Measurements from ENCODE around the gene URB1. TPM values are rescaled to one million over a fixed set of nuclear protein-coding genes. Genes with fewer than 3 reads are reported as not detected.

Gene URB1
- polyA plus RNA-seq, 1 of the 3 experiments (the other 2 are of a cell fraction) = 9.9 TPM

DNA sequence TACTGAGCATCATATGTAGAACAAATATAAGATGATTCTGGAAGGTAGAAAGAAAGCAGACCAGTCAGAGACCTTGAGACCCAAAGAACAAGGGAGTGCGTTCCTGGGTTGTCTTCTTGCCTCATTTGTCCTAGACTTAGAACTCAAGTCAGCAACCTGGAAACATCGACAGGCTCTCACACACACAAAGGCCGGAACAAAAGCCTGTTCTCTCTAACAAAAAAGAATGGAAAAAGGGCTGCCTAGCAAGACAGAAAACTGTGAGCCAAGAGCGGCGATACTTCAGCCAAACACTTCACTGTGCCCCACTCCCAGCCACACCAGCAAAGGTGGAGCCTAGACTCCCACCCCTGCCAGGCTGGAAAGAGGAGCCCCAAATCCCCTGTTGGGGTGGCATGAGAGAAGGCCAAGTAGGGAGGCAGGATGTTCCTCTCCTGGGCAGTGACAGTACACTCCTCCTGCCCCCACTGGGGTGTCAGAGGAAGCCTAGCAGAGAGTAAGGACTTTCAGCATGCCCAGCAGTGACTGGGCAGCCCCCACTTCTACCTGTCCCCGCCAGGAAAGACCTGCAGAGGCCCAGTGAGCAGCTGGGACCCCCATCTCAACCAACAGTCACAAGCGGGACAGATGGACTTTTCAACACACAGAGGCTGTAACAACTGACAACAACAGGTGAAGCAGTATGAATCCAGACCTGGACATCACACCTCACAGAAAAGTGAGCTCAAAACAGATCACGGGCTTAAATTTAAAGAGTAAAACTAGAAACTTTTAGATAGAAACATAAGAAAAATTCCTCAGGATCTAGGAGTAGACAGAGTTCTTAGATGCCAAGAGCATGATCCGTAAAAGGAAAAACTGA, 61.1 kb downstream of the URB1 start:
- H3K9ac ChIP-seq = no peak overlapping the region
- peaks cover 88 to 96% of the 10 kb centered on the region in 2 experiments for H3K36me3 ChIP-seq (replicated peaks in 1 of 2; ENCODE audit: control insufficient read depth in 1 of 2, insufficient read depth in 2 of 2, low read length in 1 of 2)
- no peak overlapping the region for H3K4me2 ChIP-seq

DNA sequence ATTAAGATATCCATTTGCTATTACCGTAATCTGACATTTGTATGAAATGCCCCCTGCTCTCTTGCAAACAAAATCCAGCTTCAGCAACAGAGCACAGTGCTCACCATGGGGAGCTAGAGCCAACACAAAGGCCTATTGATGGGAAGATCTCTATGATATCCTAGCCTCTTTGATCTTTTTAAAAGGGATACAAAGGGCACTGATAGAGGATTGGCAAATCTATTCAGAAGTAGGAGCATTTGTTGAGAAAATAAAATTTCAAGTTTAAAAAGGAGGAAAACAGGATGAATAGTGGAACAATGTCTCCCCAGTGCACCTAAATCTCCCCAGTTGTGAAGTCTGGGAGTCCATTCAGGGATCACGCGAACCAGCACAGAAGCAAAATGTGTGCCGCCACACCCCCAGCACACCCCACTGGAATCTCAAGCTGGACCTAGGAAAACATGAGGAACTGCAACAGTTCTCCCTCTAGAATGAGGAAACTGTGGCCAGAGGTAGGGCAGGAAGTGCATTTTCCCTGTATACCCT, 62.0 kb downstream of the URB1 start:
- Histone ChIP-seq H4K20me1 (ENCODE audit: insufficient read depth) (no peaks in the 10 kb centered on the region), H3K9me2 (no peaks in the 10 kb centered on the region), H3K4me2 (no peak overlapping the region), H3K36me3 (replicated peaks in 1 of 2; ENCODE audit: control insufficient read depth in 1 of 2, insufficient read depth in 2 of 2, low read length in 1 of 2) (peaks cover 95 to 96% of the 10 kb centered on the region in 2 experiments), H3K9me3 (0 out of 2 replicates have a peak, but pooled peaks cover 8% of the 10 kb centered on the region), H3K4me1 (ENCODE audit: control insufficient read depth in 1 of 2, insufficient read depth in 2 of 2, low read depth in 1 of 2, low read length in 1 of 2) (peaks cover 0 to 7% of the 10 kb centered on the region in 2 experiments; a peak in 1 of 4 replicates), H3K9ac (no peak overlapping the region), H3K27me3 (ENCODE audit: insufficient read depth) (no peaks in the 10 kb centered on the region), H3K79me2 (ENCODE audit: insufficient read depth) (peaks cover 14% of the 10 kb centered on the region; the same call in 1 of the 2 replicates), H3F3A (replicated peaks; ENCODE audit: insufficient read depth) (peaks cover 46% of the 10 kb centered on the region), H3K4me3 (ENCODE audit: low read depth in 2 of 2, low read length in 1 of 2) (no peak overlapping the region), H3K27ac (ENCODE audit: low read depth in 2 of 2, low read length in 1 of 2) (no peak overlapping the region), H2AFZ (ENCODE audit: low read depth) (no peak overlapping the region)
- TF ChIP-seq CHD2 (IDR thresholded peaks at IDR 0.05; ENCODE audit: low read length, partially characterized antibody) = no peak
- TF ChIP-seq, protein P1, sequence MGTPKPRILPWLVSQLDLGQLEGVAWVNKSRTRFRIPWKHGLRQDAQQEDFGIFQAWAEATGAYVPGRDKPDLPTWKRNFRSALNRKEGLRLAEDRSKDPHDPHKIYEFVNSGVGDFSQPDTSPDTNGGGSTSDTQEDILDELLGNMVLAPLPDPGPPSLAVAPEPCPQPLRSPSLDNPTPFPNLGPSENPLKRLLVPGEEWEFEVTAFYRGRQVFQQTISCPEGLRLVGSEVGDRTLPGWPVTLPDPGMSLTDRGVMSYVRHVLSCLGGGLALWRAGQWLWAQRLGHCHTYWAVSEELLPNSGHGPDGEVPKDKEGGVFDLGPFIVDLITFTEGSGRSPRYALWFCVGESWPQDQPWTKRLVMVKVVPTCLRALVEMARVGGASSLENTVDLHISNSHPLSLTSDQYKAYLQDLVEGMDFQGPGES (IDR thresholded peaks at IDR 0.05; ENCODE audit: low read depth, low read length) = no peak
- CTCF ChIA-PET = interaction anchor here (1.3 kb wide), 1 partner anchor 38 kb away, joined by 5 read pairs; no protein-coding TSS in a partner anchor
- POLR2A ChIA-PET = no interaction called here
- 87% methylated on average over 4 of the region's 4 CpGs for WGBS (ENCODE audit: low lambda C conversion rate)
- no peak for DNase-seq

More for the DNA sequence above, 61.1 kb downstream of the URB1 start:
- Histone ChIP-seq H3K79me2 (ENCODE audit: insufficient read depth) (peaks cover 6% of the 10 kb centered on the region; the same call in 1 of the 2 replicates), H3K27me3 (ENCODE audit: insufficient read depth) (no peaks in the 10 kb centered on the region), H3K4me1 (ENCODE audit: control insufficient read depth in 1 of 2, insufficient read depth in 2 of 2, low read depth in 1 of 2, low read length in 1 of 2) (peaks cover 0 to 7% of the 10 kb centered on the region in 2 experiments; a peak in 1 of 4 replicates), H4K20me1 (ENCODE audit: insufficient read depth) (no peaks in the 10 kb centered on the region), H3K27ac (ENCODE audit: low read depth in 2 of 2, low read length in 1 of 2) (no peak overlapping the region), H2AFZ (ENCODE audit: low read depth) (no peak overlapping the region), H3K9me3 (0 out of 2 replicates have a peak, but pooled peaks cover 8% of the 10 kb centered on the region), H3F3A (replicated peaks; ENCODE audit: insufficient read depth) (peaks cover 46% of the 10 kb centered on the region), H3K4me3 (ENCODE audit: low read depth in 2 of 2, low read length in 1 of 2) (no peak overlapping the region), H3K9me2 (no peaks in the 10 kb centered on the region)
- DNase-seq = no peak
- TF ChIP-seq POLR2AphosphoS5 (IDR thresholded peaks at IDR 0.05; ENCODE audit: low read depth, low read length) (no peak), NFIC (IDR thresholded peaks at IDR 0.05; ENCODE audit: borderline replicate concordance) (no peak), TCF12 (IDR thresholded peaks at IDR 0.05) (no peak), MAX (IDR thresholded peaks at IDR 0.05; ENCODE audit: low read depth) (no peak), SMC3 (IDR thresholded peaks at IDR 0.05; ENCODE audit: low read depth, low read length) (no peak), EZH2phosphoT487 (IDR thresholded peaks at IDR 0.05; ENCODE audit: borderline replicate concordance, low read depth) (no peak), TEAD4 (IDR thresholded peaks at IDR 0.05; ENCODE audit: borderline replicate concordance, insufficient read depth) (no peak), RCOR1 (IDR thresholded peaks at IDR 0.05; ENCODE audit: low read length) (no peak), RFX5 (IDR thresholded peaks at IDR 0.05; ENCODE audit: low read length) (no peak), PBX3 (IDR thresholded peaks at IDR 0.05) (no peak), RXRA (IDR thresholded peaks at IDR 0.05; ENCODE audit: borderline replicate concordance, low read depth) (no peak), EP300 (IDR thresholded peaks at IDR 0.05; ENCODE audit: borderline replicate concordance in 1 of 2, low read depth in 1 of 2, low read length in 1 of 2) (no peak), CHD2 (IDR thresholded peaks at IDR 0.05; ENCODE audit: low read length, partially characterized antibody) (no peak), RAD21 (IDR thresholded peaks at IDR 0.05; ENCODE audit: low read length) (no peak), GABPA (IDR thresholded peaks at IDR 0.05; ENCODE audit: low read depth) (no peak), FOSL2 (IDR thresholded peaks at IDR 0.05; ENCODE audit: borderline replicate concordance, low read depth) (no peak), TAF1 (IDR thresholded peaks at IDR 0.05; ENCODE audit: borderline replicate concordance, low read depth, low read length) (no peak), MEF2A (IDR thresholded peaks at IDR 0.05; ENCODE audit: borderline replicate concordance, low read depth) (no peak)
- ChIA-PET CTCF (interaction anchor here (0.7 kb wide), 1 partner anchor 9 kb away, joined by 3 read pairs; no protein-coding TSS in a partner anchor), POLR2A (no interaction called here)
- WGBS (ENCODE audit: low lambda C conversion rate) = 97% methylated on average over 9 of the region's 9 CpGs
